ENCODE results near the gene CCDC24.

Gene CCDC24

GRCh38 chr1:43963890-43964289, 27.5 kb upstream of the CCDC24 start:
- DNase-seq = no peak

GRCh38 chr1:43965316-43965715, 26.1 kb upstream of the CCDC24 start:
- DNase-seq = no peak

- no peak for DNase-seq
Measured at GRCh38 chr1:43968348-43968948, 23.0 kb upstream of the CCDC24 start.

- no peak for DNase-seq
Measured at GRCh38 chr1:43969416-43969745, 22.0 kb upstream of the CCDC24 start.

GRCh38 chr1:43969746-43970466, 21.5 kb upstream of the CCDC24 start, which contains the start of gene DPH2:
DPH2 (plus strand) TSS chr1:43970010; CDS start chr1:43970176, 166 bp downstream.
- peak; percentile 92 to 96 for DNase-seq

GRCh38 chr1:43970502-43970901, 20.9 kb upstream of the CCDC24 start:
- no peak for DNase-seq

- DNase-seq = no peak
Measured at GRCh38 chr1:43970911-43971310, 20.5 kb upstream of the CCDC24 start.

GRCh38 chr1:43971336-43971980, 19.9 kb upstream of the CCDC24 start:
- no peak for DNase-seq

- no peak for DNase-seq
Measured at GRCh38 chr1:43973981-43974442, 17.4 kb upstream of the CCDC24 start.

GRCh38 chr1:43974443-43975248, 16.8 kb upstream of the CCDC24 start, which contains the start of gene ATP6V0B:
ATP6V0B (plus strand) TSS chr1:43974960; CDS start chr1:43975041, 81 bp downstream.
- peak; percentile 85 to 94 for DNase-seq

- DNase-seq = no peak
Measured at GRCh38 chr1:43975249-43975961, 16.0 kb upstream of the CCDC24 start.

- no peak for DNase-seq
Measured at GRCh38 chr1:43976045-43976444, 15.4 kb upstream of the CCDC24 start.

- no peak for DNase-seq
Measured at GRCh38 chr1:43976890-43977289, 14.5 kb upstream of the CCDC24 start.

GRCh38 chr1:43977376-43978263, 13.8 kb upstream of the CCDC24 start:
- no peak for DNase-seq

- no peak for DNase-seq
Measured at GRCh38 chr1:43978264-43978550, 13.2 kb upstream of the CCDC24 start.

- peak in 1 of 2 experiments; percentile 41 for DNase-seq
Measured at GRCh38 chr1:43978551-43979260, 12.7 kb upstream of the CCDC24 start, which contains the start of gene B4GALT2. B4GALT2 (plus strand) TSS chr1:43979210; CDS start chr1:43981161, 1,951 bp downstream.

- no peak for DNase-seq
Measured at GRCh38 chr1:43979261-43979527, 12.2 kb upstream of the CCDC24 start.

GRCh38 chr1:43979528-43980254, 11.7 kb upstream of the CCDC24 start:
- peak in 1 of 2 experiments; percentile 35 for DNase-seq

- DNase-seq = no peak
Measured at GRCh38 chr1:43980255-43981134, 10.9 kb upstream of the CCDC24 start.

Data from NCI-H524 (cell line).